ENCODE data around the gene HES5. TPM values are rescaled to one million over a fixed set of nuclear protein-coding genes. Genes with fewer than 3 reads are reported as not detected.
"Not testable (repeated sequence)": the region's sequence is repeated elsewhere in the genome, so short reads cannot be mapped to it uniquely, and the experiment has no call there.

The HES5 gene
- polyA plus RNA-seq, 2 donors, result 0.71 to 1.5 TPM

DNA sequence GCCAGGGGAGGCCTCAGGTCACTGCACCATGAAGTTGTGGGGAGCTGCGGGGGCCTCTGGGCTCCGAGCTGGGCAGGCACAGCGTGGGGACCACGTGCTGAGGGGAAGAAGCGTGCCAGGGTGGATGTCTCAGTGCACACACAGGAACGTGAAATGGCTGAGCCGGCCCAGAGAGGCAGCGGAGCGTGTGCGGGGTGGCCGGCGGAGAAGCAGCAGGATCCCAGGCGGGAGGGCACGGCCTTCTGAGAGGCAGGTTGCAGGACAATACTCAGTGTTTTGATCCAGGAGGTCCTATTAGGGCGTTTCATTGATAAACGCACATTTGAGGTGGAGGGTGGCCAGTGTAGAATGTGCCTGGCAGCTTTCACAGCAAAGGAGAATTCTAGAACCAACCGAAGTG is 39.0 kb upstream of the HES5 start:
- Histone ChIP-seq H3K27ac (ENCODE audit: low read depth in 2 of 2, low read length in 1 of 2) (no peak overlapping the region), H3K27me3 (ENCODE audit: control insufficient read depth in 1 of 2, insufficient read depth in 2 of 2, low read length in 2 of 2) (no peaks in the 10 kb centered on the region), H3K9me3 (ENCODE audit: control insufficient read depth in 2 of 2, insufficient read depth in 1 of 2, low read depth in 1 of 2, low read length in 1 of 2) (peaks cover 0 to 3% of the 10 kb centered on the region in 2 donors), H3K4me1 (ENCODE audit: control insufficient read depth in 2 of 2, insufficient read depth in 2 of 2, low read length in 1 of 2) (no peaks in the 10 kb centered on the region), H3K4me3 (ENCODE audit: low read depth in 1 of 2, low read length in 2 of 2) (no peak overlapping the region), H3K36me3 (ENCODE audit: control insufficient read depth in 2 of 2, insufficient read depth in 2 of 2, low read length in 1 of 2) (no peaks in the 10 kb centered on the region)
- 79 to 89% methylated on average over 16 to 17 of the region's 17 CpGs for WGBS, 2 donors

DNA sequence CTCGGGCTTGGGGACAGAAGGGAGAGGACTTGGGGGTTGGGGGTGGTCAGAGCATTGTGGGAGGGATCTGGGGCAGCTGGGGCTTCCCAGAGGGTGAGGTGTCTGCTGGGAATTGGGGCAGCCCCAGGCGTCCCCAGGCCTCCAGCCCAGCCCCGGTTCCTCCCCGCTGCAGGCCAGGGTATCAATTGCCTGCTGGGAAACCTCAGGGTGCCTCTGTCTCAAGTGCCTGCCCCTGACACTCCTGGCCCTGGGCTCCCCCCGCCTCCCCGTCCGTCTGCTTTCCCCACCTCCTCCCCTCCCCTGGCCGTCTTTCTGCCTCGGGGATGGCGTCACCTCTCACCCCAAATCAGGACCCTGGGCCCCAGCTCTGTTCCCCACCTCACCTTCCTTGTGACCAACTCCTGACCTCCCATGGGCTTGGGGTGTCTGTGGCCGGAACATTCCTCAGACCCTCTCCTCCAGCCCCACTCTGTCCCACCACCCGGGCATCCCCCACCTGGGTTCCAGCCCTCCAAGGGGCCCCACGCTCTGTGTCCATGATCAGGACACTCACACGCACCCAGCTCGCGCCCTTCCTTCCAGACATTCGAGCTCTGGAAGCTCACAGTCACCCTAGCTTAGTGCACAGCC is 38.2 kb upstream of the HES5 start:
- not testable (repeated sequence) for H3K9me3 ChIP-seq (ENCODE audit: control insufficient read depth in 2 of 2, insufficient read depth in 1 of 2, low read depth in 1 of 2, low read length in 1 of 2); H3K27me3 ChIP-seq (ENCODE audit: control insufficient read depth in 1 of 2, insufficient read depth in 2 of 2, low read length in 2 of 2); H3K36me3 ChIP-seq (ENCODE audit: control insufficient read depth in 2 of 2, insufficient read depth in 2 of 2, low read length in 1 of 2); H3K27ac ChIP-seq (ENCODE audit: low read depth in 2 of 2, low read length in 1 of 2); H3K4me1 ChIP-seq (ENCODE audit: control insufficient read depth in 2 of 2, insufficient read depth in 2 of 2, low read length in 1 of 2); H3K4me3 ChIP-seq (ENCODE audit: low read depth in 1 of 2, low read length in 2 of 2)
- WGBS, 2 donors, result 28 to 55% methylated on average over 7 to 12 of the region's 17 CpGs

DNA sequence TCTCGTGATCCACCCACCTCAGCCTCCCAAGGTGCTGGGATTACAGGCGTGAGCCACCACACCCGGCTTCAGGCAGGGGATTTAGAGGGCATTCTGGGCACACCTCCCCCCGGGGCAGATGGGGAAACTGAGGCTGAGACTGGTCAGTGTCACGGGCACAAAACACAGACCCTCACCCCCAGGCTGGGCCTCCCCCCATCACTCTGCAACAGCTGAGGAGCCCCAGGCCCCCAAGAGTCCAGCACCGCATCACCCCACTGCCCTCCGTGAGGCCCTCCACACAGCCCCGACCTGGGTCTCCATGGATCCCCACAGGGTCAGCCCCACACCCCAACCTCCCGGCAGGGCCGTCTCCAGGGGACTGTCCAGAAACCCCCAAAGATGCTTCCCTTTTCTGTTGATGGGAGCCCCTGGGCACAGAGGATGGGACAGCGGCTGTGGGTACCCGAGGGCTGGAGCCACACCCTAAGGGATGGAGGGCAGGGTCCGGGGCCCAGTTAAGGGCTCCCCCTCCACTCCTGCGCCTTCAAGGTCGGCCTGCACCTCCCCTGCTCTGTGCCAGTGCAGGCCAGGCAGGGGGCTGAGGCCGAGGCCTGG is 37.1 kb upstream of the HES5 start:
- 78 to 84% methylated on average over 16 of the region's 16 CpGs for WGBS, 2 donors
- Histone ChIP-seq H3K9me3 (ENCODE audit: control insufficient read depth in 2 of 2, insufficient read depth in 1 of 2, low read depth in 1 of 2, low read length in 1 of 2) (no peaks in the 10 kb centered on the region), H3K27ac (ENCODE audit: low read depth in 2 of 2, low read length in 1 of 2) (no peak overlapping the region), H3K4me1 (ENCODE audit: control insufficient read depth in 2 of 2, insufficient read depth in 2 of 2, low read length in 1 of 2) (no peaks in the 10 kb centered on the region), H3K4me3 (ENCODE audit: low read depth in 1 of 2, low read length in 2 of 2) (no peak overlapping the region), H3K36me3 (ENCODE audit: control insufficient read depth in 2 of 2, insufficient read depth in 2 of 2, low read length in 1 of 2) (peaks cover 0 to 6% of the 10 kb centered on the region in 2 donors), H3K27me3 (ENCODE audit: control insufficient read depth in 1 of 2, insufficient read depth in 2 of 2, low read length in 2 of 2) (no peaks in the 10 kb centered on the region)

DNA sequence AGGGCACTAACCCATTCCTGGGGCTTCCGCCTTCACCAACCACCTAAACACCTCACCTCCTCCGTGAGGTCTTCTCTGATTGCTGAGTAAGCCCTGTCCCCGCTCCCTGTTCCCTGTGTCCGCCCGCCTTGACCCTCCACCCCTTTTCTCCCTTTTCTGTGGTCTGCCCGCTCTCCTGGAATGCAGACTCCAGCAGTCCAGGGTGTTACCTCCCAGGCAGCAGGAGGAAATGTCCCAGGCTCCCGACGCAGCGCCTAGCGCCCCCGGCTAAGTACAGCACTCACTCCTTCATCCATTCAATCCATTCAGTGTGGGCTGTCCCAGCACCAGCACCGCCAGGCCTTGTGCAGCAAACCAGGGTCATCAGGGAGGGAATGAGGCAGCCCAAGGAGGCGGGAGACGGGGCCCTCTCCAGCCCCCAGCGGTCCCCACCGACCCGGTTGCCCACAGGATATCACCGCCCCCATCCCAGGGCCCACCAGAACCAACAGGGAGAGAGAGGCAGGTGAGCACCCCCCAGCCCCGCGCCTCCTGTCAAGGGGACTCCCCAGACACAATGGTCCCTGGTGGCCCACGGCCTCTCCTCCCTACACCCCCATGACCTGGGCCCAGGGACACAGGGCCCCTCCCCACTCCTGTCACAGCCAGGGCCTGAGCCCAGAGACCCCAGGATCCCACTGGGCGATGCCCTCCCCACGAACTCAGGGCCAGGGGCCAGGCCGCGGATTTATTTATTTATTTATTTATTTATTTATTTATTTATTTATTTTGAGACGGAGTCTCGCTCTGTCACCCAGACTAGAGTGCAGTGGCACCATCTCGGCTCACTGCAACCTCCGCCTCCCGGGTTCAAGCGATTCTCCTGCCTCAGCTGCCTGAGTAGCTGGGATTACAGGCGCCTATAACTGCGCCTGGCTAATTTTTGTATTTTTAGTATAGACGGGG is 36.3 kb upstream of the HES5 start:
- Histone ChIP-seq H3K36me3 (ENCODE audit: control insufficient read depth in 2 of 2, insufficient read depth in 2 of 2, low read length in 1 of 2) (peaks cover 0 to 11% of the 10 kb centered on the region in 2 donors), H3K27ac (ENCODE audit: low read depth in 2 of 2, low read length in 1 of 2) (no peak overlapping the region), H3K4me1 (ENCODE audit: control insufficient read depth in 2 of 2, insufficient read depth in 2 of 2, low read length in 1 of 2) (no peaks in the 10 kb centered on the region), H3K9me3 (ENCODE audit: control insufficient read depth in 2 of 2, insufficient read depth in 1 of 2, low read depth in 1 of 2, low read length in 1 of 2) (no peaks in the 10 kb centered on the region), H3K4me3 (ENCODE audit: low read depth in 1 of 2, low read length in 2 of 2) (no peak overlapping the region), H3K27me3 (ENCODE audit: control insufficient read depth in 1 of 2, insufficient read depth in 2 of 2, low read length in 2 of 2) (no peaks in the 10 kb centered on the region)
- 66 to 78% methylated on average over 31 to 34 of the region's 34 CpGs for WGBS, 2 donors

DNA sequence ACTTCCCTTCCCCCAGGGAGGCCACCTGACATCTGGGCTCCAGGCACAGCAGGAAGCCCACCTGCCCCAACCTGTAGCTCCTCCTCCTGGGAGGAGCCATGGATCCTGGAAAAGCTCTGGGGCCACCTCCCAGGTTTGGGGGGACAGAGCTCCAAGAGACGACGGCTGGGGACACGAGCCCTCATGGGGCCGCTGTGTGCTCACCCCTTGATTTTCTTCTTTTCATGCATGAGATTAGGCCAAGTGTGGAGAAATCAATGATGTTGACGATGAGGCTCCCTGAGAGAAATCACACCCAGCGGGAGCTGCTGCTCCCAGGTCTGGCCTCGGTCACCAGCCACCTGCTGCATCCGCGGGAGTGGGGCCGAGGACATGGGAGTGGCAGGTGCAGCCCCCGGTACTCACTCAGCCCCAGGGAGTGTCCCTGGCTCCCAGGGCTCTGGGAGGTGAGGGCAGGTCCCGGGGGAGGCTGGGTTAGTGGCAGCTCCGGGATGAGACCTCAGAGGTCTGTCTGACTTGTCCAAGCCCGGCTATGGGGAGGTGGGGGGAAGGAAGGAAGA is 34.8 kb upstream of the HES5 start:
- Histone ChIP-seq H3K4me1 (ENCODE audit: control insufficient read depth in 2 of 2, insufficient read depth in 2 of 2, low read length in 1 of 2) (no peaks in the 10 kb centered on the region), H3K9me3 (ENCODE audit: control insufficient read depth in 2 of 2, insufficient read depth in 1 of 2, low read depth in 1 of 2, low read length in 1 of 2) (no peaks in the 10 kb centered on the region), H3K27ac (ENCODE audit: low read depth in 2 of 2, low read length in 1 of 2) (no peak overlapping the region), H3K27me3 (ENCODE audit: control insufficient read depth in 1 of 2, insufficient read depth in 2 of 2, low read length in 2 of 2) (no peaks in the 10 kb centered on the region), H3K4me3 (ENCODE audit: low read depth in 1 of 2, low read length in 2 of 2) (no peak overlapping the region), H3K36me3 (ENCODE audit: control insufficient read depth in 2 of 2, insufficient read depth in 2 of 2, low read length in 1 of 2) (peaks cover 1 to 19% of the 10 kb centered on the region in 2 donors)
- WGBS, 2 donors, result 37 to 38% methylated on average over 14 of the region's 14 CpGs

DNA sequence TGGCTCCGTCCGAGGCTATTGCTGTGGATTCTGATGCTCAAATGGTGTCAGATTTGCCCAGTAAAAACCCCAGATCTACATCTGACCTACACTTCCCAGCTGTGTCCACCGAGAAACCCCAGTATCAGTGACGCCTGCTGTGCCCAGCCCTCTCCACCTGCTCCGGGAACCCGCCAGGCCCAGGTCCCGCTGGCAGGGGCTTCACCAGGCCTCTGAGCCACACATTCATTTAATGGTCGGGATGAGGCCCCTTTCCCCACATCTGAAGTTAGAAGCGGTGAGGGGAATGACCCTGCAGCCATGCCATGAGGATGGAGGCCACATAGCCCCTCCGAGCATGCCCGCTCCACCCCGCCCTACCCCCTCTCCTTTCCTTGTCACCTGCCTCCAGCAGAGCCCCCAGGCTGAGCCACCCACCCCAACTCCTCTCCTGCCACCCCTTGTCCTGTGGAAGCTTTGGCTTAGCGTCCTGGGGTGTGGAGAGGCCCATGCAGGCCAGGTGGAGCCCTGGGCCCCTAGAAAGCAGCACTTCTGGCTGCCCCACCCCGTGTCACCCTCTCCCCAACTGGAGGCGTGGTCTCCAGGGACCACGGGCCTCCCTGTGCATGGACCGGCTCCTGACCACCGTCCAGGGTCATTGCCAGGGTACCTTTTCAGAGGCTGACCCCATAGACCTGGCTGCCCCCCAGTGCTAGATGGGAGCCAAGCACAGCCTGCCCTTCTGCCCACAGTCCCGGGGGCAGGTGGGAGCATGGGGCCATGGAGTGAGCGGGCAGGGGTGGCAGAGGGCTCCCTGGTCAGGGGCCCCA is 34.1 kb upstream of the HES5 start:
- Histone ChIP-seq H3K36me3 (ENCODE audit: control insufficient read depth in 2 of 2, insufficient read depth in 2 of 2, low read length in 1 of 2) (peaks cover 3 to 25% of the 10 kb centered on the region in 2 donors), H3K4me1 (ENCODE audit: control insufficient read depth in 2 of 2, insufficient read depth in 2 of 2, low read length in 1 of 2) (peaks cover 0 to 2% of the 10 kb centered on the region in 2 donors), H3K4me3 (ENCODE audit: low read depth in 1 of 2, low read length in 2 of 2) (no peak overlapping the region), H3K9me3 (ENCODE audit: control insufficient read depth in 2 of 2, insufficient read depth in 1 of 2, low read depth in 1 of 2, low read length in 1 of 2) (no peaks in the 10 kb centered on the region), H3K27ac (ENCODE audit: low read depth in 2 of 2, low read length in 1 of 2) (no peak overlapping the region), H3K27me3 (ENCODE audit: control insufficient read depth in 1 of 2, insufficient read depth in 2 of 2, low read length in 2 of 2) (no peaks in the 10 kb centered on the region)
- WGBS, 2 donors, result 75 to 76% methylated on average over 20 of the region's 20 CpGs

DNA sequence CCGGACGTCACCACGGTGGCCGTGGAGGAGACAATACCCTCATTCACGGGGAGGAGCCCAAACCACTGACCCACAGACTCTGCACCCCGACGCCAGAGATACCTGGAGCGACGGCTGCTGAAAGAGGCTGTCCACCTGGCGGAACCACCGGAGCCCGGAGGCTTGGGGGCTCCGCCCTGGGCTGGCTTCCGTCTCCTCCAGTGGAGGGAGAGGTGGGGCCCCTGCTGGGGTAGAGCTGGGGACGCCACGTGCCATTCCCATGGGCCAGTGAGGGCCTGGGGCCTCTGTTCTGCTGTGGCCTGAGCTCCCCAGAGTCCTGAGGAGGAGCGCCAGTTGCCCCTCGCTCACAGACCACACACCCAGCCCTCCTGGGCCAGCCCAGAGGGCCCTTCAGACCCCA is 33.1 kb upstream of the HES5 start:
- Histone ChIP-seq H3K4me1 (ENCODE audit: control insufficient read depth in 2 of 2, insufficient read depth in 2 of 2, low read length in 1 of 2) (peaks cover 2 to 3% of the 10 kb centered on the region in 2 donors), H3K27ac (ENCODE audit: low read depth in 2 of 2, low read length in 1 of 2) (no peak overlapping the region), H3K27me3 (ENCODE audit: control insufficient read depth in 1 of 2, insufficient read depth in 2 of 2, low read length in 2 of 2) (no peaks in the 10 kb centered on the region), H3K4me3 (ENCODE audit: low read depth in 1 of 2, low read length in 2 of 2) (no peak overlapping the region), H3K9me3 (ENCODE audit: control insufficient read depth in 2 of 2, insufficient read depth in 1 of 2, low read depth in 1 of 2, low read length in 1 of 2) (no peaks in the 10 kb centered on the region), H3K36me3 (ENCODE audit: control insufficient read depth in 2 of 2, insufficient read depth in 2 of 2, low read length in 1 of 2) (peaks cover 3 to 35% of the 10 kb centered on the region in 2 donors)
- 86% methylated on average over 18 of the region's 18 CpGs for WGBS, 2 donors

DNA sequence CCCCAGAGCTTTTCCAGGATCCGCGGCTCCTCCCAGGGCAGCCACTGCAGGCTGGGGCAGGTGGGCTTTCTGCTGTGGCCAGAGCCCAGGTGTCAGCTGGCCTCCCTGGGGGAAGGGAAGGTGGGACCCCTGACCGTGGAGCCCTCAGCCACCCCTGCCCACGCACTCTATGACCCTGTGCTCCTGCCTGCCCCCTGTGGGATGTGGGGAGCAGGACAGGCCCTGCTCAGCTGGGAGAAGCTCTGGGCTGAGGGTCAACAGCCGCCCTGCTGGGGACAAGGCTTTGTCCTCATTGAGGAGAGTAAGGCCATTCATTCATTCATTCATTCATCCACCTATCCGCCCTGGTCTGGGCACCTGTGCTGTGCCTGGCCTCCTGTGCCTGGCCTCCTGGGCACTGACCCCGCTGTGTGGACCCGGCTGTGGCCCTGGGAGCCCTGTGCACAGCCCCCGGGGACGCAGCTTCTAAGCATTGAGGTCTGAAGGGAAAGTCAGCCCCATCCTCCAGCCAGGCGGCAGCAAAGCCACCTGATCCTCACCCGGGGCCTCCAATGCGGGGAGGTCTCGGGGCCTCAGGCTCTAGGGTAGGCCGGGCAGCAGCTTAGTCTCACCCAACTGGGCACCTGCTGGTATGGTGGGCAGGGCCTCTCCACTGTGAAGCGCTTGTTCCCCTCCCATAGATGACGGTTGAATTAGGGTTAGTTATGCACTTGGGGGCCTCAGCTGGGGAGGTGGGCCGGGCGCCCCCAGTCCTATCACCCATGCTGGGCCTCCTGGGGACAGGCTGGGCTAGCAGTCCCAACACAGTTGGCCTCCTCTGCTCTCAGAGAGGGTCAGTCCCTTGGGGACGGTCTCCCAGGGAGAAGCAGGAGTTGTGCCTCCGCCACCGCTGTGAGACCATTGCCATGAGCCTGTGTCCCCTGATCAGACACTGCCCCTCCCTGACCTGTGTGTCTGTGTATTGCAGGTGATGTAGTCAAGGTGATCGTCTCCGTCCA is 32.1 kb upstream of the HES5 start:
- peaks cover 3 to 35% of the 10 kb centered on the region in 2 donors for H3K36me3 ChIP-seq (ENCODE audit: control insufficient read depth in 2 of 2, insufficient read depth in 2 of 2, low read length in 1 of 2)
- H3K9me3 ChIP-seq (ENCODE audit: control insufficient read depth in 2 of 2, insufficient read depth in 1 of 2, low read depth in 1 of 2, low read length in 1 of 2), result no peaks in the 10 kb centered on the region
- 86 to 87% methylated on average over 24 of the region's 24 CpGs for WGBS, 2 donors
- no peak overlapping the region for H3K4me3 ChIP-seq (ENCODE audit: low read depth in 1 of 2, low read length in 2 of 2)
- no peak overlapping the region for H3K27ac ChIP-seq (ENCODE audit: low read depth in 2 of 2, low read length in 1 of 2)
- H3K27me3 ChIP-seq (ENCODE audit: control insufficient read depth in 1 of 2, insufficient read depth in 2 of 2, low read length in 2 of 2), result no peaks in the 10 kb centered on the region
- peaks cover 9 to 11% of the 10 kb centered on the region in 2 donors for H3K4me1 ChIP-seq (ENCODE audit: control insufficient read depth in 2 of 2, insufficient read depth in 2 of 2, low read length in 1 of 2)
